Loucy (cell line): Measurements from ENCODE around the gene PBX1.

Source experiments
- EZH2phosphoT487 ChIP-seq: fragments of 200-600 bp; IDR thresholded peaks from 2 replicates; pipeline ENCODE4 v1.6.1; 2018; ENCODE audit warnings: antibody characterized with exemption, mild to moderate bottlenecking, moderate library complexity, borderline replicate concordance
- TF ChIP-seq, protein P1 (sequence below): fragments of 200-600 bp; sonication (generic); conservative IDR thresholded peaks from 2 replicates; pipeline ENCODE4 v1.5.1; 2014; ENCODE audit warnings: mild to moderate bottlenecking, antibody characterized with exemption, low read length

DNA sequence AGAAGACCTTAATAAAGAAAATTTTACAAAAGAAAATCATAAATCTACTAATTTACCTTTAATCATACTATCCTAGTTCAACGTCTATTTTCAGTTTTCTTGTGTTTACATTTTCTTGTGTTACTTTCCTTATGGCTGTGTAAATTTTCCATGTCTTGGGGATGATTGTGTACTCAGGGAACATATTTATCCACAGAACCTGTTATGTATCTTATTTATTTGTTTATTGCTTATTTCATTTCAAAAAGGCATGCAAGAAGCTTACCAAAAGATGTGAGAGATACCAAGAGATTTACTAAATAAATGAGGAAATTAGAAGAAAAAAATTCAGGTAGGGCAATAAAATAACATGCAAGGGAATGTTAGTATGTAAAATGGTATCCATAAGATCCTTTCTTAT is 22.8 kb downstream of the PBX1 start:
- TF ChIP-seq, protein P1, sequence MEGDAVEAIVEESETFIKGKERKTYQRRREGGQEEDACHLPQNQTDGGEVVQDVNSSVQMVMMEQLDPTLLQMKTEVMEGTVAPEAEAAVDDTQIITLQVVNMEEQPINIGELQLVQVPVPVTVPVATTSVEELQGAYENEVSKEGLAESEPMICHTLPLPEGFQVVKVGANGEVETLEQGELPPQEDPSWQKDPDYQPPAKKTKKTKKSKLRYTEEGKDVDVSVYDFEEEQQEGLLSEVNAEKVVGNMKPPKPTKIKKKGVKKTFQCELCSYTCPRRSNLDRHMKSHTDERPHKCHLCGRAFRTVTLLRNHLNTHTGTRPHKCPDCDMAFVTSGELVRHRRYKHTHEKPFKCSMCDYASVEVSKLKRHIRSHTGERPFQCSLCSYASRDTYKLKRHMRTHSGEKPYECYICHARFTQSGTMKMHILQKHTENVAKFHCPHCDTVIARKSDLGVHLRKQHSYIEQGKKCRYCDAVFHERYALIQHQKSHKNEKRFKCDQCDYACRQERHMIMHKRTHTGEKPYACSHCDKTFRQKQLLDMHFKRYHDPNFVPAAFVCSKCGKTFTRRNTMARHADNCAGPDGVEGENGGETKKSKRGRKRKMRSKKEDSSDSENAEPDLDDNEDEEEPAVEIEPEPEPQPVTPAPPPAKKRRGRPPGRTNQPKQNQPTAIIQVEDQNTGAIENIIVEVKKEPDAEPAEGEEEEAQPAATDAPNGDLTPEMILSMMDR = no peak
- TF ChIP-seq EZH2phosphoT487 = no peak
